Adipose tissue (tissue), 3 donors: ENCODE data around the gene ICAM4. TPM values are rescaled to one million over a fixed set of nuclear protein-coding genes. Genes with fewer than 3 reads are reported as not detected.

Source experiments
- H3K27ac ChIP-seq: one replicate; pipeline ENCODE4 v1.5.1; 2013; ENCODE audit warnings: low read depth, low read length
- WGBS, 3 donors: extraction: QIAGEN DNeasy Blood & Tissue Kit; methylation state at CpG; one replicate each; pipeline ENCODE4 v1.1.7; 2013; 5-methylcytosine and 5-hydroxymethylcytosine counted together
- polyA plus RNA-seq, 3 donors: library from polyadenylated mRNA; stranded (reverse); fragments of 200-250 nt; gene quantifications; one replicate each; pipeline ENCODE4 v1.2.3, GENCODE V29; 2013
- donor health status: healthy with polysubstance abuse.
- donor health status: Bipolar disorder and iron deficiency.
- donor health status: healthy.

ICAM4 gene
- polyA plus RNA-seq, 3 donors = 0.06 to 2.5 (median 2.5) TPM

DNA sequence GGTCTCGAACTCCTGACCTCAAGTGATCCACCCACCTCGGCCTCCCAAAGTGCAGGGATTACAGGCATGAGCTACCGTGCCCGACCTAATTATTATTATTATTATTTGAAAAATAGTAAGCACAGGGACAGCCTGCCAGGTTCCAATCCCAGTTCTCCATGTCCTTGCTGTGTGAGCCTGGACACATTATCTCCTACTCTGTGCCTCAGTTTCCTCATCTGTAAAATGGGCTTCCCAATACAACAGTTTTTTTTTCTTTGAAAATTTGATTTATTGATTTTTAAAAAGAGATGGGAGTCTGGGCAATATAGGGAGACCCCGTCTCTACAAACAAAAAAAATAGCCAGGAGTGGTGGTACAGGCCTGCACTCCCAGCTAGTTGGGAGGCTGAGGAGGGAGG is 19.6 kb downstream of the ICAM4 start:
- no peak overlapping the region for H3K27ac ChIP-seq
- WGBS, 3 donors = 89 to 90% (median 90%) methylated on average over 5 of the region's 5 CpGs

- no peak within 1 kb of the TSS for H3K27ac ChIP-seq
- 93 to 97% (median 94%) methylated on average over 23 to 24 of the region's 24 CpGs for WGBS, 3 donors
Measured at GRCh38 chr19:10309423-10309822, 22.7 kb downstream of the ICAM4 start, which contains the start of gene ZGLP1. Gene ZGLP1 (minus strand): TSS chr19:10309815.

DNA sequence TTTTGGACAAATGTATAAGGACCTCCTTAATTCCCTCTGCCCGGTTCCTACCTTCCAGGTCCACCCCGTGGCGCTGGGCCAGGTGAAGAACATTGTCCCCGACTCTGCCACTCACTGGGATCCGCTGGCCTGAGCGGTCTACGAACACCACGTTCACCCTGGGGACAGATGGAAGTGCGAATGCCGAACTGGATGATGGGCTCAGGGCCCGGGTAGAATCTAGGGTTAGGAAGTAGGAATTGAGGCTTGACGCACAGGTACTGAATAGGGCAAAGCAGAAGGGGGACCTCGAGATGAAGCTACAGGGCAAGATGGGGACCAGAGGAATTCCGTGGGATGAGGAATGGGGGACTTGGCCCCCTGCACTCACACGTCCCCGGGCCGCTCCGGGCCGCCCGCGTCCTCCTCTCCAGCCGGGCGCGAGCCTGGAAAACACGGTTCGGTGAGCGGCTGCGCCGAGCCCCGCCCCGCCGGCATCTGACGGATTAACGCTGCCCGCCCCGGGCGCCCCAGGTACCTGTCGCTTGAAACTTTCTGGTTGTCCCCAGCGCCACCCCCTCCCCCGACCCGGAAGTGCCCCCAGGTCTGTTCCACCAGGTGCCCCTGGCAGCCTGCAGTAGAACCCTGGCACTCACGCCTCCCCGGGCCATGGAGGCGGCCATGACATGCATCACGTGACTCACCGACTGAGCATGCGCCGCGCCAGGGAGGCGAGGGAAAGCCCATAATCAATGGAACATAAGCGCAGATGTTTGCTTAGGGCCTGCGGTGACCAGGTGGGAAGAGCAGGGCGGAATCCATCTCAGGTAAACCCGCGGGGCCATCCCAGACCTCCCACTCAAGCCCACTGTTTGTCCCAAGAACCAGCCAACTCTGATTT is 28.8 kb downstream of the ICAM4 start, which contains the start of gene FDX2:
Gene FDX2, minus strand, starts transcription at position 681 of the 880 bp plus-strand sequence. Its CDS starts 19 bp downstream, at position 662.
- 0 to 1% (median 1%) methylated on average over 49 to 55 of the region's 55 CpGs for WGBS, 3 donors
- no peak within 1 kb of the TSS for H3K27ac ChIP-seq

DNA sequence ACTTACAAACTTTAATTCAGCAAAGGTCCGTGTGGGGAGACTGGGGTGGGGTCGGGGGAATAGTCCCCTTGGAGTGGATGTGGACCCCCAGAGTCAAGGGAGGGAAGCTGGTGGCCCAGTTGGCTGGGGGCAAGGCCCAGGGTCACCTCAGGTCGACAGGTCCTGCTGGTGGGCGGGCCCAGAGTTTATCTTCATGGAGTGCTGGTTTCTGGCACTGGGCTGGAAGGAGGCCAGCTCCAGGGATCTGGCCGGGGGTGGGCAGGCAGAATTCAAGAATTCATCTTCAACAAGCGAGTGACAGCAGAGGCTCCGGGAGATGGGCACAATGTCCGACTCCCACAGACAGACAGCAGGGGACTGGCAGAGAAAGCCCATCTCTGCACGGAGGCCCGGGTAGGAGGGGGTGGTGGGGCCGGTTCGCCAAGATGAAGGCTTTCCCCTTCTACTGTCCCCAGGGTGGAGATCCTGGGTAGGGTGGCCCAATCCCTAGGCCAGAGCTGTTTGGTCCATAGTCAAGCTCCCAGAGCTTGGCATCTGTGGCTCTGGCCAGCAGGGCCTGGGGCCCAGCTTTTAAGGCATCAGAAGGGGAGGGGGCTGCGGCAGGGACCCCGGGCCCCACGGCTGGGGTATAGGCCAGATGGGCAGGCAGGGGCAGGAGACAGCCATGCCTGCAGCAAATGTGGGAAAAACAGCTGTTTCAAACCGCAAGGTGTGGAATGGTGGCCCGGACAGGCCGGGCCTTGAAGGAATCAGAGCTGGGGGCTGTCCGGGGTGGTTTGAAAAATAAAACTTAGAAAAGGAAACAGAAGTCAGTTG is 29.7 kb downstream of the ICAM4 start:
- WGBS, 3 donors = 66 to 71% (median 70%) methylated on average over 18 to 19 of the region's 19 CpGs
- H3K27ac ChIP-seq = no peak overlapping the region

GRCh38 chr19:10317045-10317856 is 30.5 kb downstream of the ICAM4 start:
- H3K27ac ChIP-seq = no peak overlapping the region
- WGBS, 3 donors = 84 to 87% (median 85%) methylated on average over 29 of the region's 29 CpGs

GRCh38 chr19:10317857-10318462 is 31.2 kb downstream of the ICAM4 start:
- 91 to 95% (median 91%) methylated on average over 15 of the region's 15 CpGs for WGBS, 3 donors
- H3K27ac ChIP-seq = no peak overlapping the region

DNA sequence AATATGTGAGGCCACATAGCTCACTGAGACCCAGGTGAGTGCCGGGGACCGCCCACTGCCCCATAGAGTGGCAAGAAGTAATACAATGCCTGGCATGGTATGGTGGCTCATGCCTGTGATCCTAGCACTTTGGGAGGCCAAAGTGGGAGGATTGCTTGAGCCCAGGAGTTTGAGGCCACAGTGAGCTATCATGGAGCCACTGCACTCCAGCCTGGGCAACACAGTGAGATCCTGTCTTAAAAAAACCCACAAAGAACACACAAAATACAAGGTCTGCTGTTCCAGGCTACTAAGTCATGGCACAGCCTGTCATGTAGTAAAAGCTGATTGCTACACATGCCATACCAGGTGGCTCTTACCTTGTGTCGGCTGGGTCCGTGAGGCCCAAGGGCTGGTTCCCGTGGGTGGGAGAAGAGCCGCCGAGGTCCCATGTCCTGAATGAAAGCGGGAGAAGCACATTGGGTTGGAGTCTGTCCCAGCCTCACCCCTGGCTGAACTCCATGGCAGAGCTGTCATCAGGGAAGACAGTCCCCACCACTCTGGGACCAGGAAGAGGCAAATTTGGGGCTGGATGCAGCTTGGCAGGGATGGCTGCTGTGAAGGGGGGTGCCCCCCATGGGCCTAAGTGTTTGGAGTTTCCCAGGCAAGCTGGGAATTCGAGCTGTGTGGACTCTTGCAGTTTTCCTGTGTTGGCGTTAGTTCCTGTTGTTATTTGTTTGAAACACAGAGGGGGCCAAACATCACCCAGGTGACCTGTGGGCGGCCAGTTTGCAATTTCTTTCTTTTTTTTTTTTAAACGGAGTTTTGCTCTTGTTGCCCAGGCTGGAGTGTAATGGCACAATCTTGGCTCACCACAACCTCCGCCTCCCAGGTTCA is 32.3 kb downstream of the ICAM4 start:
- H3K27ac ChIP-seq = no peak overlapping the region
- WGBS, 3 donors = 89 to 91% (median 90%) methylated on average over 13 of the region's 13 CpGs

DNA sequence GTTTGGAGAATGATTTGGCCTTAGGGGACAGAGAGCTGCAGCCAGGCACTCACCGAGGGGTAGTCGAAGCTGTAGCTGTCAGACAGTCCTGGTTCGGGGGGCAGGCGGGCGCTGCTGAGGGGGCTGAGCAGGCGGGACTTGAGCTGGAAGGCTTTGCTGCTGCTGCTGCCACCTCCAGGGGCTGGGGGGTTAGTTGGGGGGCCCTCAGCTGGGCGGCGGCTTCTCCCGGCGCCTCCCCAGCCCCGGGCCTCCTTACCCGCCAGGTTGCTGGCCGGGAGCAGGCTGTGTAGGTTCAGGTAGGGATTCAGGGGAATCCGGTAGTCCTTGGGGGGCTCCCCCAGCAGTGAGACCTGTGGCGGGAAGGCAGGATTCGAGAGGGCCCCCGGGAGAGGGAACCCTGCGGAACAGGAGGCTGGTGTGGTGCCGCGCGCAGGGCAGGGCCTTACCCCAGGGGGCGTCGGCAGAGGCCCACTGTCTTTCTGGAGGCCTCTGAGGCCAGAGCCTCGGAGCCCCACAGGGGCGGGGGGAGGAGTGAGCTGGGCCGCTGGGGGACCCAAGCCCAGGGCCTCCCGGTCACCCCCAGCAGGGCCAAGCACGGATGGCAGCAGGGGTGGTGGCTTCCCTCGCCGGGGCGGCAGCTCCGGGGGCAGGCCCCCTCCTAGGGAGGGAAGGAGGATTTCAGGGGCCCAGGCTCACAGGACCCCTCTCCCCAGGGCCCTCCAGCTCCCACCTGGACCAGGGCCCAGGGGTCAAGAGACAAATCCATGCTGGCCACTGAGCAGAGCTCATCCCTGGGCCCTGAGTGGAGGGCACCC is 34.1 kb downstream of the ICAM4 start:
- no peak overlapping the region for H3K27ac ChIP-seq
- WGBS, 3 donors = 94 to 96% (median 95%) methylated on average over 25 to 32 of the region's 32 CpGs

GRCh38 chr19:10321417-10321797 is 34.7 kb downstream of the ICAM4 start:
- no peak overlapping the region for H3K27ac ChIP-seq
- WGBS, 3 donors = 82 to 86% (median 82%) methylated on average over 11 of the region's 11 CpGs

DNA sequence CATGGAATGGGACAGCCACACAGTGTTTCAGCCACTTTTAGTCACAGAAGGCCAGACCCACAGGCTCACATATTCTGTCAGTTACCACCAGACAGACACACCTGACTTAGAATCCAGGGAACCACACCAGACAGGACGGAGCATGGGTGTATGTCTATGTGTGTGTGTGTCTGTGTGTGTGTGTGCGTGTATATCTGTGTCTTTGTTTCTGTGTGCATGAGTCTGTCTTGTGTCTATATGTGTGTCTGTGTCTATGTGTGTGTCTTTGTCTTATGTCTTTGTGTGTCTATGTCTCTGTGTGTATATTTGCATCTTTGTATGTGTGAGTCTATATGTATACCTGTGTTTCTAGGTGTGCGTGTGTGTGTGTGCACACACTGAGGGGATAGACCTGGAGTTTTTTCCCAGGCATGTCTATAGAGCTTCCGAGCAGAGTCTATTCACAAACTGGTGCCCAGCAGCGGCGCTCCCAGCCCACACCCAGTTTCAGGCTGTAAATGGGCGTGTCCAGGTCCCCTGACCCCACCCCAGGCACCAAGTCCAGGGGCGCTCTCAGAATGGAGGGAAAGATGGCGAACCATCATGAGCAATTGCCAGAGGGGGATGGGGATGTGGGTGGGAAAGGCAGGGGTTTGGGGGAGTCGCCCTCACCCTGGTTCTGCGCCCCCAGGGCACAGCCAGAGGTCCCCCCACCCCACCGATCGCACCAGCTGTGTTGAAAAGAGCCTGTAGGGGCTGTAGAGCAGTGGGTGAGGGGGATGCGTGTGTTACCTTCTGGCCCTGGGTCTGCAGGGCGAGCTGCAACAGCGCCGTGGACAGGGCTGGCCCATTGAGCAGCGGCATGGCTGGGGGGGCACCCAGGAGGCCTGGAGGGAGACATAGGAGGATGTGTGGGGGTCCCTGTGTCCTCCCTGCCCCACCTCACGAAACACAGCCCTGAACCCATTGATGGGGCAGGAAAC is 35.4 kb downstream of the ICAM4 start:
- WGBS, 3 donors = 88 to 95% (median 88%) methylated on average over 17 to 19 of the region's 19 CpGs
- no peak overlapping the region for H3K27ac ChIP-seq

DNA sequence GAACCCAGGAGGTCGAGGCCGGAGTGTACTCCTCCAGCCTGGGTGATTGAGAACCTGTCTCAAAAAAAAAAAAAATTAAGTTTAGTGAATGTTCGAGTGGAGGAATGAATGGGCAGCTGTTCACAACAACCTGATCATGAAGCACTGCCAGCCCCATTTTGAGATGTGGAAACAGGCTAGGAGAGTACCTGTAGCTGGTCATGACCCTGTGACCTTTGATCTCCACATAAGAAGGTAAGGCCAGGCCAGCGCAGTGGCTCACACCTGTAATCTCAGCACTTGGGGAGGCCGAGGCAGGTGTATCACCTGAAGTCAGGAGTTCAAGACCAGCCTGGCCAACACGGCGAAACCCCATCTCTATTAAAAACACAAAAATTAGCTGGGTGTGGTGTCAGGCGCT is 39.0 kb downstream of the ICAM4 start:
- WGBS, 3 donors = 90 to 94% (median 92%) methylated on average over 8 of the region's 8 CpGs
- no peak overlapping the region for H3K27ac ChIP-seq

DNA sequence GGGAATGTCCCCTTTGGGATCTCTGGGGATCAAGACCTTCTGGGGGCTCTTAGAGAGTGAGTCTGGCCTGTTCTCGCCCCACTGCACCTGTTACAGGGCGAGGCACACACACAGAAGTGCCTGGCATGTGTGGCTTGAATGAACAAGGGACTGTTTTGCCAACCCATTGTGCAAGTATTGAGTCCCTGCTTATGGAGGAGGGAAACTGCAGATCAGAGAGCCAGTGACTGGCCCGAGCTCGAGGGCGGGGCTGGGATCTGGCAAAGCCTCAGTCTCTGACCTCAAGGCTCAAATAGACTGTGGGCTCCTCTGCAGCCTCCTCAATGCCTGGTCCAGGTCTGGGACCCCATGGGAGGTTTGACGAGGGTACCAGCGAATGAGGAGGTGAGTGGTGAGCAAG is 41.0 kb downstream of the ICAM4 start:
- 83 to 92% (median 87%) methylated on average over 7 of the region's 7 CpGs for WGBS, 3 donors

GRCh38 chr19:10328558-10329429 is 42.0 kb downstream of the ICAM4 start:
- H3K27ac ChIP-seq = no peak overlapping the region
- WGBS, 3 donors = 93 to 96% (median 95%) methylated on average over 39 to 41 of the region's 41 CpGs

More for the DNA sequence above, 41.0 kb downstream of the ICAM4 start:
- H3K27ac ChIP-seq = no peak overlapping the region

GRCh38 chr19:10329555-10329954 is 42.8 kb downstream of the ICAM4 start:
- WGBS, 3 donors = 92 to 95% (median 94%) methylated on average over 13 of the region's 13 CpGs

More at GRCh38 chr19:10329555-10329954, 42.8 kb downstream of the ICAM4 start:
- no peak overlapping the region for H3K27ac ChIP-seq
